GM19324 (cell line): ENCODE results near the gene ANKRD61.
"Not testable (repeated sequence)": the region's sequence is repeated elsewhere in the genome, so short reads cannot be mapped to it uniquely, and the experiment has no call there.

Experiments
- ATAC-seq: cut with Tn5 transposase; IDR thresholded peaks from one replicate; pipeline ENCODE4 v1.9.1; 2021; ENCODE audit warnings: mild to moderate bottlenecking, moderate library complexity; ENCODE audit not compliant: unreplicated experiment, low FRiP score

The ANKRD61 gene

GRCh38 chr7:6030988-6031387, at the start of gene ANKRD61:
Gene ANKRD61, plus strand, starts transcription at chr7:6031376. Its CDS starts 0 bp downstream, at chr7:6031376.
- no peak for ATAC-seq

GRCh38 chr7:5987061-5987460, 44.1 kb upstream of the ANKRD61 start:
- ATAC-seq, result not testable (repeated sequence)

GRCh38 chr7:5997210-5997808, 33.9 kb upstream of the ANKRD61 start:
- no peak for ATAC-seq

GRCh38 chr7:6007386-6007785, 23.8 kb upstream of the ANKRD61 start:
- no peak for ATAC-seq

- not testable (repeated sequence) for ATAC-seq
These were observed 23.2 kb upstream of the ANKRD61 start for GRCh38 chr7:6007835-6008590.

GRCh38 chr7:6008668-6009611, 22.2 kb upstream of the ANKRD61 start, which contains the start of the genes AIMP2 and PMS2:
Gene AIMP2, plus strand, starts transcription at chr7:6009272. Its CDS starts 92 bp downstream, at chr7:6009364.
Gene PMS2, minus strand, starts transcription at chr7:6009049. Its CDS starts 30 bp downstream, at chr7:6009019.
- ATAC-seq, result peak; percentile 98

- ATAC-seq, result not testable (repeated sequence)
These were observed 20.8 kb upstream of the ANKRD61 start for GRCh38 chr7:6010370-6010769.

GRCh38 chr7:6011541-6011940, 19.6 kb upstream of the ANKRD61 start:
- ATAC-seq, result no peak

GRCh38 chr7:6012355-6013104, 18.6 kb upstream of the ANKRD61 start:
- ATAC-seq, result no peak

GRCh38 chr7:6015917-6016652, 15.1 kb upstream of the ANKRD61 start:
- ATAC-seq, result no peak

- ATAC-seq, result no peak
These were observed 14.6 kb upstream of the ANKRD61 start for GRCh38 chr7:6016653-6016966.

GRCh38 chr7:6020371-6021286, 10.5 kb upstream of the ANKRD61 start:
- no peak for ATAC-seq

- no peak for ATAC-seq
These were observed 8.5 kb upstream of the ANKRD61 start for GRCh38 chr7:6022707-6023106.

GRCh38 chr7:6023974-6024435, 7.2 kb upstream of the ANKRD61 start:
- no peak for ATAC-seq

- no peak for ATAC-seq
These were observed 5.0 kb upstream of the ANKRD61 start for GRCh38 chr7:6026011-6026819.

GRCh38 chr7:6026820-6027311, 4.3 kb upstream of the ANKRD61 start:
- no peak for ATAC-seq

- ATAC-seq, result no peak
These were observed 3.3 kb upstream of the ANKRD61 start for GRCh38 chr7:6027806-6028365.
